Neural cell (in vitro differentiated cells): ENCODE measurements around the gene HBE1. TPM values are rescaled to one million over a fixed set of nuclear protein-coding genes. Genes with fewer than 3 reads are reported as not detected.

Source experiments
- H2AFZ ChIP-seq: fragments of 200-600, 300-800 bp; sonication (generic), shearing (Covaris generic); 2 replicates; pipeline ENCODE4 v1.6.0; 2014; ENCODE audit warnings: low read depth, mild to moderate bottlenecking, antibody characterized with exemption, low read length, moderate library complexity
- H3F3A ChIP-seq: fragments of 200-600 bp; shearing (Covaris generic); 2 replicates; pipeline ENCODE4 v1.6.1; 2016; ENCODE audit warnings: mild to moderate bottlenecking, moderate library complexity, mixed read lengths, antibody characterized with exemption, low read length; ENCODE audit not compliant: insufficient read depth, poor library complexity, severe bottlenecking
- H3K27ac ChIP-seq: fragments of 200-600, 300-800 bp; sonication (generic), shearing (Covaris generic); 2 replicates; pipeline ENCODE4 v1.5.1; 2014; ENCODE audit warnings: mild to moderate bottlenecking, low read length, moderate library complexity
- H3K27me3 ChIP-seq: fragments of 300-800, 200-600 bp; sonication (generic), shearing (Covaris generic); 2 replicates; pipeline ENCODE4 v1.6.0; 2014; ENCODE audit warnings: mild to moderate bottlenecking, low read depth, low read length, moderate library complexity; ENCODE audit not compliant: insufficient read depth
- H3K36me3 ChIP-seq: fragments of 300-800, 200-600 bp; sonication (generic), shearing (Covaris generic); 2 replicates; pipeline ENCODE4 v1.5.1; 2014; ENCODE audit warnings: mild to moderate bottlenecking, antibody characterized with exemption, low read length, moderate library complexity; ENCODE audit not compliant: insufficient read depth
- H3K4me2 ChIP-seq: fragments of 300-800, 200-600 bp; sonication (generic), shearing (Covaris generic); 2 replicates; pipeline ENCODE4 v1.6.0; 2014; ENCODE audit warnings: mild to moderate bottlenecking, low read length
- H3K4me3 ChIP-seq: fragments of 300-800, 200-600 bp; sonication (generic), shearing (Covaris generic); 2 replicates; pipeline ENCODE4 v1.5.1; 2014; ENCODE audit warnings: mild to moderate bottlenecking, low read length, moderate library complexity
- H3K79me2 ChIP-seq: fragments of 200-600 bp; shearing (Covaris generic); replicated peaks from 2 replicates; pipeline ENCODE4 v1.6.0; 2014; ENCODE audit warnings: mild to moderate bottlenecking, low read length, moderate library complexity; ENCODE audit not compliant: insufficient read depth
- H3K9ac ChIP-seq: fragments of 300-800, 200-600 bp; sonication (generic), shearing (Covaris generic); 2 replicates; pipeline ENCODE4 v1.6.1; 2016; ENCODE audit warnings: mild to moderate bottlenecking, low read length, mixed read lengths
- H3K9me2 ChIP-seq: fragments of 200-600 bp; shearing (Covaris generic); 2 replicates; pipeline ENCODE4 v1.6.1; 2016; ENCODE audit warnings: mild to moderate bottlenecking, low read length, mixed read lengths; ENCODE audit not compliant: insufficient read depth
- H3K9me3 ChIP-seq: fragments of 200-600, 300-800 bp; sonication (generic), shearing (Covaris generic); 2 replicates; pipeline ENCODE4 v1.6.1; 2016; ENCODE audit warnings: mild to moderate bottlenecking, mixed run types, low read length, moderate library complexity, mixed read lengths
- H4K20me1 ChIP-seq: fragments of 200-600 bp; shearing (Covaris generic); 2 replicates; pipeline ENCODE4 v1.6.1; 2016; ENCODE audit warnings: mild to moderate bottlenecking, mixed run types; ENCODE audit not compliant: insufficient read depth
- EP300 ChIP-seq: fragments of 450-650 bp; conservative IDR thresholded peaks from 2 replicates; pipeline ENCODE4 v1.6.1; 2014; ENCODE audit warnings: antibody characterized with exemption, mild to moderate bottlenecking, moderate library complexity; ENCODE audit not compliant: poor library complexity, severe bottlenecking
- EZH2 ChIP-seq: fragments of 200-600, 300-800 bp; shearing (Covaris generic), sonication (generic); IDR thresholded peaks from 2 replicates; pipeline ENCODE4 v1.6.1; 2014; ENCODE audit warnings: antibody characterized with exemption, low read length, borderline replicate concordance, mild to moderate bottlenecking; ENCODE audit not compliant: insufficient read depth, poor library complexity, severe bottlenecking
- MXI1 ChIP-seq: fragments of 450-650 bp; conservative IDR thresholded peaks from 2 replicates; pipeline ENCODE4 v1.6.1; 2014; ENCODE audit warnings: antibody characterized with exemption, mild to moderate bottlenecking; ENCODE audit not compliant: poor library complexity, severe bottlenecking
- POLR2AphosphoS5 ChIP-seq: IDR thresholded peaks from 2 replicates; pipeline ENCODE4 v1.6.1; 2012
- RAD21 ChIP-seq: fragments of 450-650 bp; conservative IDR thresholded peaks from 2 replicates; pipeline ENCODE4 v1.6.1; 2014; ENCODE audit warnings: antibody characterized with exemption, mild to moderate bottlenecking, moderate library complexity
- SMC3 ChIP-seq: fragments of 450-650 bp; conservative IDR thresholded peaks from 2 replicates; pipeline ENCODE4 v1.6.1; 2014; ENCODE audit warnings: antibody characterized with exemption, mild to moderate bottlenecking, moderate library complexity; ENCODE audit not compliant: poor library complexity
- TAF1 ChIP-seq: IDR thresholded peaks from 2 replicates; pipeline ENCODE4 v1.6.1; 2012; ENCODE audit warnings: low read depth
- polyA plus RNA-seq: library from polyadenylated mRNA; depleted of rRNA; stranded (reverse); fragments of >200 nt; gene quantifications from 2 replicates; pipeline ENCODE4 v1.2.3, GENCODE V29; 2014
- TF ChIP-seq, protein P1 (sequence below): IDR thresholded peaks from 2 replicates; pipeline ENCODE4 v1.6.1; 2012; ENCODE audit warnings: borderline replicate concordance
- TF ChIP-seq, protein P2 (sequence below): fragments of 450-650 bp; IDR thresholded peaks from 2 replicates; pipeline ENCODE4 v1.5.1; 2014; ENCODE audit warnings: antibody characterized with exemption, mild to moderate bottlenecking, moderate library complexity; ENCODE audit not compliant: poor library complexity, severe bottlenecking

HBE1 gene
- polyA plus RNA-seq, 1 donor from 2014 or later = not detected

DNA sequence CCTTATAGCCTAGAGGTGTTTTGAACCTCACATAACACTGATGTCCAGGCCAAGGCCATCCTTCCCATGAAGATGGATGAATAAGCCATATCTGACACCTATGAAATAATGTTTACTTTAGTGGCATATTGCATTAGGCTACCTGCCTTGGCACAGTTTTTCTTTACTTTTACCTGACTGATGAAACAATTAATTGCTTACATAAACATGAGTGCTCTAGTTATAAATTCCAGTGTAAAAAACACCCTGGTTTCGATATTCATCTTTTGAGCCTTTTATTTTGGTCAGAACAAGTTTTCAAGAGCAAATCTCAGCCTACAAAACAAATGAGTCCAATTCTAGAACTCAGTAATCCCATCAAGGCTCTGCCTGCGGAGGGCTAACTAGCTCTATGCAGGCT lies 7.0 kb upstream of the HBE1 start:
- Histone ChIP-seq H3K27ac (no peak overlapping the region), H3F3A (no peaks in the 10 kb centered on the region), H3K9ac (no peak overlapping the region), H3K36me3 (no peaks in the 10 kb centered on the region), H3K9me2 (no peaks in the 10 kb centered on the region), H3K4me2 (no peak overlapping the region), H4K20me1 (no peaks in the 10 kb centered on the region), H3K27me3 (no peaks in the 10 kb centered on the region), H3K4me3 (no peak overlapping the region), H2AFZ (no peak overlapping the region), H3K9me3 (no peaks in the 10 kb centered on the region), H3K79me2 (no peaks in the 10 kb centered on the region)
- TF ChIP-seq EP300 (no peak), TAF1 (no peak), EZH2 (no peak), POLR2AphosphoS5 (no peak), SMC3 (no peak), RAD21 (no peak), MXI1 (no peak)
- TF ChIP-seq, protein P1, sequence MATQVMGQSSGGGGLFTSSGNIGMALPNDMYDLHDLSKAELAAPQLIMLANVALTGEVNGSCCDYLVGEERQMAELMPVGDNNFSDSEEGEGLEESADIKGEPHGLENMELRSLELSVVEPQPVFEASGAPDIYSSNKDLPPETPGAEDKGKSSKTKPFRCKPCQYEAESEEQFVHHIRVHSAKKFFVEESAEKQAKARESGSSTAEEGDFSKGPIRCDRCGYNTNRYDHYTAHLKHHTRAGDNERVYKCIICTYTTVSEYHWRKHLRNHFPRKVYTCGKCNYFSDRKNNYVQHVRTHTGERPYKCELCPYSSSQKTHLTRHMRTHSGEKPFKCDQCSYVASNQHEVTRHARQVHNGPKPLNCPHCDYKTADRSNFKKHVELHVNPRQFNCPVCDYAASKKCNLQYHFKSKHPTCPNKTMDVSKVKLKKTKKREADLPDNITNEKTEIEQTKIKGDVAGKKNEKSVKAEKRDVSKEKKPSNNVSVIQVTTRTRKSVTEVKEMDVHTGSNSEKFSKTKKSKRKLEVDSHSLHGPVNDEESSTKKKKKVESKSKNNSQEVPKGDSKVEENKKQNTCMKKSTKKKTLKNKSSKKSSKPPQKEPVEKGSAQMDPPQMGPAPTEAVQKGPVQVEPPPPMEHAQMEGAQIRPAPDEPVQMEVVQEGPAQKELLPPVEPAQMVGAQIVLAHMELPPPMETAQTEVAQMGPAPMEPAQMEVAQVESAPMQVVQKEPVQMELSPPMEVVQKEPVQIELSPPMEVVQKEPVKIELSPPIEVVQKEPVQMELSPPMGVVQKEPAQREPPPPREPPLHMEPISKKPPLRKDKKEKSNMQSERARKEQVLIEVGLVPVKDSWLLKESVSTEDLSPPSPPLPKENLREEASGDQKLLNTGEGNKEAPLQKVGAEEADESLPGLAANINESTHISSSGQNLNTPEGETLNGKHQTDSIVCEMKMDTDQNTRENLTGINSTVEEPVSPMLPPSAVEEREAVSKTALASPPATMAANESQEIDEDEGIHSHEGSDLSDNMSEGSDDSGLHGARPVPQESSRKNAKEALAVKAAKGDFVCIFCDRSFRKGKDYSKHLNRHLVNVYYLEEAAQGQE = no peak
- TF ChIP-seq, protein P2, sequence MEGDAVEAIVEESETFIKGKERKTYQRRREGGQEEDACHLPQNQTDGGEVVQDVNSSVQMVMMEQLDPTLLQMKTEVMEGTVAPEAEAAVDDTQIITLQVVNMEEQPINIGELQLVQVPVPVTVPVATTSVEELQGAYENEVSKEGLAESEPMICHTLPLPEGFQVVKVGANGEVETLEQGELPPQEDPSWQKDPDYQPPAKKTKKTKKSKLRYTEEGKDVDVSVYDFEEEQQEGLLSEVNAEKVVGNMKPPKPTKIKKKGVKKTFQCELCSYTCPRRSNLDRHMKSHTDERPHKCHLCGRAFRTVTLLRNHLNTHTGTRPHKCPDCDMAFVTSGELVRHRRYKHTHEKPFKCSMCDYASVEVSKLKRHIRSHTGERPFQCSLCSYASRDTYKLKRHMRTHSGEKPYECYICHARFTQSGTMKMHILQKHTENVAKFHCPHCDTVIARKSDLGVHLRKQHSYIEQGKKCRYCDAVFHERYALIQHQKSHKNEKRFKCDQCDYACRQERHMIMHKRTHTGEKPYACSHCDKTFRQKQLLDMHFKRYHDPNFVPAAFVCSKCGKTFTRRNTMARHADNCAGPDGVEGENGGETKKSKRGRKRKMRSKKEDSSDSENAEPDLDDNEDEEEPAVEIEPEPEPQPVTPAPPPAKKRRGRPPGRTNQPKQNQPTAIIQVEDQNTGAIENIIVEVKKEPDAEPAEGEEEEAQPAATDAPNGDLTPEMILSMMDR = no peak

DNA sequence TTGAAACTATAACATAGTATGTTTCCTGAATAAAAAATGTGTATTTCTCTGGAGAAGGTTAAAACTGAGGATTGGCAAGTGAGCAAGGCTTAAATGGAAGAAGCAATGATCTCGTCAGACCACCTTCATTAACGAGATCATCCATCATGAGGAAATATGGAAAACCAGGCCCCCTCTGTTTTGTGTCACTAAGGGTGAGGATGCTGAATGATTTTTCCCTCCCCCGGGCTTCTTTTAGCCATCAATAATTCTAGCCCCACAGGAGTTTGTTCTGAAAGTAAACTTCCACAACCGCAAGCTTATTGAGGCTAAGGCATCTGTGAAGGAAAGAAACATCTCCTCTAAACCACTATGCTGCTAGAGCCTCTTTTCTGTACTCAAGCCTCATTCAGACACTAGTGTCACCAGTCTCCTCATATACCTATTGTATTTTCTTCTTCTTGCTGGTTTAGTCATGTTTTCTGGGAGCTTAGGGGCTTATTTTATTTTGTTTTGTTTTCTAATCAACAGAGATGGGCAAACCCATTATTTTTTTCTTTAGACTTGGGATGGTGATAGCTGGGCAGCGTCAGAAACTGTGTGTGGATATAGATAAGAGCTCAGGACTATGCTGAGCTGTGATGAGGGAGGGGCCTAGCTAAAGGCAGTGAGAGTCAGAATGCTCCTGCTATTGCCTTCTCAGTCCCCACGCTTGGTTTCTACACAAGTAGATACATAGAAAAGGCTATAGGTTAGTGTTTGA lies 5.8 kb upstream of the HBE1 start:
- Histone ChIP-seq H3K4me2 (no peak overlapping the region), H3K4me3 (no peak overlapping the region), H3K9me2 (no peaks in the 10 kb centered on the region), H4K20me1 (no peaks in the 10 kb centered on the region), H3K9me3 (no peaks in the 10 kb centered on the region), H3K27me3 (no peaks in the 10 kb centered on the region), H2AFZ (no peak overlapping the region), H3F3A (no peaks in the 10 kb centered on the region), H3K36me3 (no peaks in the 10 kb centered on the region), H3K79me2 (no peaks in the 10 kb centered on the region), H3K27ac (no peak overlapping the region), H3K9ac (no peak overlapping the region)
- TF ChIP-seq POLR2AphosphoS5 (no peak), SMC3 (no peak), EP300 (no peak), MXI1 (no peak), EZH2 (no peak), TAF1 (no peak), RAD21 (no peak)
- TF ChIP-seq, protein P1 = no peak
- TF ChIP-seq, protein P2 = no peak
